ENCODE measurements around the gene KRTAP3-1.

KRTAP3-1 gene

DNA sequence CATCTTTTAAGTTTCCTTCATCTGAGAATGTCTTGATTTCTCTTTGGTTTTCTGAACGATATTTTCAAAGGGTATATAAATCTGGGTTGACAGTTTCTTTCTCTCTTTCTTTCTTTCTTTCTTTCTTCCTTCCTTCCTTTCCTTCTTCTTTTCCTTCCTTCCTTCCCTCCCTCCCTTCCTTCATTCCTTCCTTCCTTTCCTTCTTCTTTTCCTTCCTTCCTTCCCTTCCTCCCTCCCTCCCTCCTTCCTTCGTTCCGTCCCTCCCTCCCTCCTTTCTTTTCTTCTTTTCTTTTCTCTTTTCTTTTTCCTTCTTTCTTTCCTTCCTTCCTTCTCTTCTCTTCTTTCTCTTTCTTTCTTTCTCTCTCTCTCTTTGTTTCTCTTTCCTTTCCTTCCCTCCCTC lies 34.6 kb downstream of the KRTAP3-1 start:
- DNase-seq, result no peak

DNA sequence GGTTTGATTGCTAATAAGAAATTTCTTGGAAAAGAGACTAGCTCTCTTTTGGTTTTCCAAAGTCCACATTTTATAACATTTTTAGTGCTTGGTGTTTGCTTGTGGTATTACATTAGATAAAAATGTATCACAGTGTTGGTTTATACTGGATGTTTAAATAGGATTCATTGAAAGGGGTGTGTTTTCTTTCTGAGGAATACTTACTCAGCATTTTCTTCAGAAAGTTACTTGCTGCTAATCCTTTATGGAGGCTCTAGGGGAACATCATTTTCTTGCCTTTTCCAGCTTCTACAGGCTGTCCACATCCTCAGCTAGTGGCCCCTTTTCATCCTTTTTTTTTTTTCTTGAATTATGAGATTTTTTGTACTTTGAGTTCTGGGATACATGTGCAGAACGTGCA lies 41.3 kb downstream of the KRTAP3-1 start:
- DNase-seq, result no peak

DNA sequence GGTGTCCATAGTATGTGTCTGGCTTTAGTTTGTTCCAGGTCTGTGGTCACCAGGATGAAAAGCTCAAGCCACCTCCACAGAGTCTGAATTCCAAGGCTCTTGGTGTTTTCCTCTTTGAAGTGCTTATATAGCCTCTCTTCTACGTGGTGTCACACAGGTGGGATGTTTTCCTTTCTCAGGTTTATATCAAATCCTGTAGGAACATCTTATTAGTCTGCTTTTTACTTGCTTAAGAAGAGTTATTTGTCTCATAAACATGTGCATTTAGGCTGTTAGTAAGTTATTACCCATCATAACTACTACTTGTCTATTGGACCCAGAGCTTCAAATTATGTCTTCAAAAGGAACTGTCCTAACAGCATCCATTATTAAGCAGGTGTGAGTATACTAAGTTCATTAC lies 42.1 kb downstream of the KRTAP3-1 start, which contains the start of gene KRT39:
KRT39 (minus strand) TSS at position 101 of the 400 bp plus-strand sequence; CDS start at position 9, 92 bp downstream.
- DNase-seq, result no peak

DNA sequence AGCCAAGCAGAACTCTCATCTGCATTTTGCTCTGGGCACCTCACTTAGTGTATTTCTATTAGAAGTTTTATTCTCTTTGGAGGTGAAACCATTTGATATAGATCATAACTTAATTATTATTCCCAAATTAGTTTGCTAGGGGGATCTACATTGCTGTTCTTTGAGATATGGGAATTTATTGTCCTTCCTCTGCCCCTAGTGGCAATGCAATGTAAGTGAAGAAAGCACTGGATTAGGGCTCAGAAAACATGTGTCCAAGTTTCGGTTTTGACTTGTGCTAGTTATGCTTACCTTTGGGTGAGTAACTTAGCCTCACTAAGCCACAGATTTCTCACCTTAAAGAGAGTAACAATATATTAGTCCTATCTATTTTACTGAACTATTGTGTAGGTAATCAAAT lies 45.1 kb downstream of the KRTAP3-1 start:
- peak; percentile 28 for DNase-seq

DNA sequence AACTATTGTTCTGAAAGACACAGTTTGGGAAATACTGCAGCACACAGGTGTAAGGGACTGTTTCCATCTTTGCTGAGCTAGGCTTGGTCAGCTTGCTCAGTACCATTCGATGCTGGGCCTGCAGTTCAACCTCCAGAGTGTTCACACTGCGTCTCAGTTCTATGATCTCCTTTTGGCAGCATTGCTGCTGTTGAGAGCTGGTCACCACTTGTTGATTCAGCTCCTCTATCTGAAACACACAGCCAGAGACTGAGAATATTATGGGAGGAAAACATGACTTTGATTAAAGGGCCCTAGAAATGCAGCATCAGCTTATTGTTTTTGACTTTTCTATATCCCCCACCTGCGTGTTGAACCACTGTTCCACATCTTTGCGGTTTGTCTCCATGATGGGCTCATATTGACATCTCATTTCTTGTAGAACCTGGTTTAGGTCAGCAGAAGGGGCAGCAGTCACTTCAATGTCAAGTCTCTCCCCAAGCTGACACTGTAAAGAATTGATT lies 46.8 kb downstream of the KRTAP3-1 start:
- no peak for DNase-seq

DNA sequence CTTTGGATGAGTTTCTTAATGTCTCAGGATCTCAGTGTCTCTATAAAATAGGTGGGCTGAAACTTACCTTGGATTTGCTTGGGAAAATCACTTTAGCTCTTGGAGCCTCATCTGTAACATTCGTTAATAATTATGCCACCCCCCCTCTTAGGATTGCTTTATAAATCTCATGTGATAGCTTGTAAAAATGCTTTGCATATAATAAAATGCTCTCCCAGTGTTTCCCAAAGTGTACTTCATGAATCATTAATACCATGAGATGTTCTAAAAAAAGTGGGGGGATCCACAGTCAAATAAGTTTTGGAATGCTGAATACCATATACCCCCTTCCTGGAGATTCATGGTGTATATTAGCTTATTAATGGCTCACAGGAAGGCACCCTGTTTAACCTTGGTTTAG lies 47.3 kb downstream of the KRTAP3-1 start:
- DNase-seq, result no peak

DNA sequence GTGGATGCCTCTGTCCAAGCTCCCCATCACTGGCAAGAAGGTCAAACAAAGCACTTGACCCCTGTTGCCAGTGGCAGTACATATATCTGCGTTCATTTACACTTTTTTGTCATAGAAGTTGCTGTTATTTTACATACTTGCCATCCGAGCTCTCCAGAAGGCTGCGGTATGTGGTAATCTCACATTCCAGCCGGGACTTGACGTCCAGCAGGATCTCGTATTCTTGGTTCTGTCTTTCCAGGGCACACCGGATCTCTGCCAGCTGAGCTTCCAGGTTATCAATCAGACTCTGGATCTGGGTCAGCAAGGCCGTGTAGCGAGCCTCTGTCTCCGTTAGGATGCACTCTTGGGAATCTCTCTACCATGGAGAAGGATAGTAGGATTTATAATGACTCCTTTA lies 48.8 kb downstream of the KRTAP3-1 start:
- DNase-seq, result no peak
